NCI-H2227 treated with DMSO at 0.1 percent for 48 hours (cell line): ENCODE measurements around the gene LANCL2.
A peak's percentile ranks its signal among the peaks of the same experiment; 100 is the strongest.
"Not testable (repeated sequence)": the region's sequence is repeated elsewhere in the genome, so short reads cannot be mapped to it uniquely, and the experiment has no call there.

Experiments used
- DNase-seq: peaks from one replicate; lab custom pipeline; 2025; lab: John Stamatoyannopoulos, UW

LANCL2 gene

DNA sequence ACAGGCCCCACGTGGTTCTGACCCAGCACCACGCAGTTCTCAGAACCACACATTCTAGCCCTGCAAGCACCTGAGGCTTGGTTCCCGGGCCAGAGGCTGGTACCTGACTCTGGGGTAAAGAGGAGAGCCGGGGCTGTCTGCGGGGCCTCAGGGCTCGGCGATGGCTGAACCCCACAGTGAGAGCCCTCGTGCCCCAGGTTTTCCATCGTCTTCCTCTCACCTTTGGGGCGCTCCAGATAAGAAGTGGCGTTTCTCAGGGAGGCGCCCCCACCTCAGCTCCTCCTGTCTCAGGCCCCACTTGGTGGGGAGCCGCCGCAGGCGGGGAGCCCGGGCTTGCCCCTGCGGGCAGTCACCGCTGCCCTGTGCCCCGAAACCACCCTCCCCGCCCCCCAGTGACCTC is 2.2 kb upstream of the LANCL2 start:
- no peak for DNase-seq

DNA sequence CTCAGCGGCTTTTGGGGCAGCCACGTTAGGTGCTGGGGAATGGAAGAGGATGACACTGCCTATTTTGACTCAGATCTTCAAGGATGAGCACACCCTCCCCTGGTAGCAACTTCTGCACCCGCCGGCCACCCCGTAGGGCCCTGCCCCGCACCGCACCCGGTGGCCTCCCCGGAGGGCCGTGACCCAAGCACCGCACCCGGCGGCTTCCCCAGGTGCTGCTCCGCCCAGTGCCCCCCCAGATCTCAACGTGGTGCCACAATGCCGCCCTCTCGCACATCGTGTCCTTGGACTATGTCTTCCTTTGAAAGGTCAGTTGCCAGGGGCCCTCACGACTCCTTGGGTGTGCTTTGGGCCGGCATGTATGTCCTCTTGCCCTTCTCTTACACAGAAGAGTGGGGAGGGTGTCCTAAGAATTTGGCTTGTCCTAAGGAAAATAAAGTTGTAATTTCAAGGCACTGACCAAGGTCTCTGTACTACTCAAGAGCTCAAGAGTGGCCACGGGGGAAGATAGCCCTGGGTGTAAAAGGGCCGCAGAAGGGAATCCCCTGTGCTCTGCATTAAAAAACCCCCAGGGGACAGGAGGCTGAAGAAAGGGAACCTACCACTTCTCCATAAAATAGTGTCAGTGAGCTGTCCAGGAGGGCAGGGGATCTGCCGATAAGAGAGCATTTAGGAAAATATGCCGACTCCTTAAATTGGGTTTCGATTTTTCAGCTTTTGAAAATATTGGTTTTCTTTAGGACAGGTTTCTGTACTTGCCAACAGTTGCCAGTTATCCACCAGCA is 1.6 kb upstream of the LANCL2 start:
- no peak for DNase-seq

- DNase-seq = peak; percentile 87
These were observed 731 bp downstream of the LANCL2 start for GRCh38 chr7:55365675-55366460.

GRCh38 chr7:55366461-55367070 is 1.4 kb downstream of the LANCL2 start:
- peak; percentile 33 for DNase-seq

DNA sequence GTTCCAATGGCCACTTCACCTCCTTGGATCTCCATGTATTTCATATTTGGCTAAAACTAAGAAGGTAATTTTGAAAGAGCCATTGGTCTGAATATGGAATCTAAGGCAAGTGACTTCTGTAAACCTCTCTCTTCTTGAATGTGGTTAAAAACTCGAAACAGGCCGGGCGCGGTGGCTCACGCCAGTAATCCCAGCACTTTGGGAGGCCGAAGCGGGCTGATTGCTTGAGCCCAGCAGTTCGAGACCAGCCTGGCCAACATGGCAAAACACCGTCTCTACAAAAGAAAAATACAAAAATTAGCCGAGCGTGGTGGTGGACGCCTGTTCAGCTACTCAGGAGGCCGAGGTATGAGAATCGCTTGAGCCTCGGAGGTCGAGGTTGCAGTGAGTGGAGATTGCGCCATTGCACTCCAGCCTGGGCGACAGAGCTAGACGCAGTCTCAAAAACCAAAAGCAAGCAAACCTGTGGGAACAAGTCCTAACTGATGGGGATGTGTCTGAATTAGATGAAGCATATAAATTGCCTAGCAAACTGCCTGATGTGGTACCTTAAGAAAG is 2.2 kb downstream of the LANCL2 start:
- no peak for DNase-seq

DNA sequence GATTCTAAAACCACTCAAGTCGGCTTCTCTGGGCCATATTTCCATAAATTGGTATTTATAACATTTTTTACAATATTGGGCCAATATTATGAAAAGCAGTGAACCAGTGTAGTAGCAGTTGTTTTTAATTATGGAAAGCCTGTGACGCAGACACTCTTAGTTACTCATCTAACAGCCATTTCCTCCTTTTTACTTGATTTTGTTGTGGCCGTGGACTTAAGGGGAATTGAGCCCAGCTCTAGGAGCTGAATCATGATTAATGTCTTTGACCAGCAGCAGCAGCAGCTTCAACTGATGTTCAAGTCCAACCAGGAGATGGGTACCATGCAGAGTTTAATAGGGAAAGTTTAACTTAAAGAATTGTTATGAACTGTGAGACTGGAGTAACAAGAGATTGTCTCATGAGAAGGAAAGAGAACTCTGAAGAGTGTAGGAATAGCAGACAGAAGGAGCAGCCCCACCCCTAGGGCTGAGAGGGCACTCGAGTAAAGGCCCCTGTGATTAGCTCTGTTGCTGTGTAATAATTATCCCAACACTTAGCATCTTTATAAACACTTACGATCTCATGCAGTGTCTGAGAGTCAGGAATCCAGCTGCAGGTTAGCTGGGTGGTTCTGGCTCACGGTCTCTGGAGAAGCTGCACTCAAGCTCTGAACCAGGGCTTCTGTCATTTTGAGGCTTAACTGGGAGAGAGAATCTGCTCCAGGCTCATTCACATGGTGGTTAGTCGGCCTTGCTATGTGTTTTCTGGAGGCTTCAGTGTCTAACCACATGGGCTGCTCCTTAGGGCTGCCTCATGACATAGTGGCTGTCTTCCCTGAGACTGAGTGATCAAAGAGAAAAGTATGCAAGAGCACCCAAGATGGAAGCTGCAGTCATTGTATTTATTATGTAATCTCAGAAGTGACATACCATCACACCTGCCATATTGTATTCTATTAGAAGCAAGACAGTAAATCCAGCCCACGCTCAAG is 4.6 kb downstream of the LANCL2 start:
- DNase-seq = peak; percentile 40

DNA sequence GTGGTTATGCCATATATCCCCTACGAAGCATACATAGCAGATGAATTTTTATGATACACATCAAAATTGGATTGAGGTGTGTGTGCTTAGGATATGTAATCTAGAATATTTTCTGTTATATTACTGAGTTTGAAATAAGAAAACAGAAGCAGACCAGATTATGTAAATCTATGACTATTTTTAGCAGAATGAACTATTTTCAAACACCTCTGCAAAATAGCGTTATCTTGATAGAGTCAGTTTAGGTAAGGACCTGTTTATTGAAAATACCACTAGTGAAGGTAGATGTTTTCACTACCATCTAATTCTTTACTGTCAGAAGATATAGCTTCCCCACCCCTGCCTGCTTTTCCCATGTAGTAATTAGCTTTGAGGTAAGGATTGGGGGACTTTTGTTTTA is 9.1 kb downstream of the LANCL2 start:
- DNase-seq = no peak

DNA sequence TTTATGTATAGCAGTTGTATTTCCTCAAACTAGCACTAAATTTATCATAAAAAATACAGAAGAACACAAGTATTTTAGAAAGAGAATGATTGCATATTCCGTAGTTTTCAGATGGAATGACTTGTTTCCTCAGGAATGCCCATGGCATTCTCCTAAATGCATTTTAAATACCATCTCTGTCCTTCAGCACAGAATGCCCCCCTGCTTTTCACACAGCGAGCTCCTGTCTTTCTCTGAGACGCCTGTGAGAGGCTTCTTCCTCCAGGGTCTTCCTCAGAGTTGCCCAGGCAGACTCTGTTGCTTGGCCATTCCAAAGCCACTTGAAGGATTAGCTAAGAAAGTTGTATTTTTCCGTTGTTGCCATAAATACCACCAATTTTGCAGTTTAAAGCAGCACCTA is 10.1 kb downstream of the LANCL2 start:
- DNase-seq = no peak

- DNase-seq = peak; percentile 43
These were observed 12.2 kb downstream of the LANCL2 start for GRCh38 chr7:55377162-55377817.

DNA sequence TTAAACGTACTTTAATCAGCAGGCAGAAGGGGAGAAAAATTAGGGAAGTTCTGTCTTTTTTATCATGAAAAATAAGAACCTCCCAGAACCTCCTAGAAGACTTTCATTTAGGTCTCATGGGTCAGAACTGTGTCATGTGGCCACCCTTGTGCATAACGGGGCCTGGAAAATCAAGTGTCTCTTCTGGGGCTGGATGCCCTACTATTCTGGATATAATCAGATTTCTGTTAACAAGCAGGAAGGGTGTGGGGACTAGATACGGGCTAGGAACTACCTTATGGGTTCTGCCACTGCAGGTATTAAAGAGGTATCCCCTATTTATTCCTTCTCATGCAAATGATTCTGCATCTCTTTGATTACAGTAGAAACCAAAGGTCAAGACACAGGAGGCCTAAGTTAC is 14.1 kb downstream of the LANCL2 start:
- no peak for DNase-seq

DNA sequence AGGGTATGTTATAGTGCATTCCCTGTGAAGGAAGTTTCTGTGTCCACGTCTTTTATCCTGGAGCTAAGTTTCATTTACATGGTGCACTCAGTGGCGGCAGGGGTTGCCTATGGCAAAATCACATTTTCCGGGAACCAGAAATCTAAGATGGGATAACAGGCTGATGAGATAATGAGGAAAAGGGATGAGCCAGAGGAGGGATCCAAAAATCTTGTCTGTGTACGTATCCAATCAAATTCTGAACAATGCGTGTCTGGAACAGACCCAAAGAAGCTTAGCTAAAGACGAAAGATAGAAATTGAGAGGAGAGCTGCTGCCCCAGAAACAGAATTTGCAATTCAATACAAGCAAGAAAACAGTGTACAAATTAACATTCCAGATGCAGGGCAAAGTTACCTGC is 16.1 kb downstream of the LANCL2 start:
- no peak for DNase-seq

DNA sequence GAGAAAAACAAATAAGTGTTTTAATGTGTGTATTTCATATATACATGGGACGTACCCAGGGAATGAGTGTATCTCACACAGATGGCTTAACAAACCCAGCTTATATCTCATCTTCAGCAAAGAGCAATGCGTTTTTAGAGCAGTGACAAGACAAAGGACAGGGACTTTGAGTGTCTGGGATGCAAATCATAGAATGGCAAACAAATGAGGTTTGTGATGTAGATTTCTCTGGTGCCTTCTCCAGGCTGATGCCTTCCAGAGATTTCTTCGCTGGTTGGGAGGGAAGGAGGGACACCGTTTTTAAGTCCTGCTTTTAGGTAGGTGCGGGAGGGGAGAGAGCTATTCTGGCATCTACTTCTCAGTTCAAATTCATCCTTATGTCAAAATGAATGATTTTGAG is 16.6 kb downstream of the LANCL2 start:
- DNase-seq = no peak

DNA sequence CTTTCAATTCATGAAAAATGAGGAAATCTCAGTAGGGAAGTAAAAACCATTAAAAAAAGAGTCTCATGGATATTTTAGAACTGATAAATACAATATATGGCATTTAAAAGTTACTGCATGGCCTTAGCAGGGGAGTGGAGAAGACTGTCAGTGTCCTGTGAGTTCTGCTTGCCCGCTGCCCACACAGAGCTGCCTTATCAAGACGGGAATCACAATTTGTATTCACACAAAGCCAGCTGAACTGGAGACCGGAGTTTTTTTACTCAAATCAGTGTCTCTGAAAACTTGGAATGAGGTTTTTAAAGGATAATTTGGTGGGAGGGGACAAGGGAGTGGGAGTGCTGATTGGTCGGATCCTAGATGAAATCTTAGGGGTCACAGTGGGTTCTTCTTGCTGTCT is 17.1 kb downstream of the LANCL2 start:
- no peak for DNase-seq

DNA sequence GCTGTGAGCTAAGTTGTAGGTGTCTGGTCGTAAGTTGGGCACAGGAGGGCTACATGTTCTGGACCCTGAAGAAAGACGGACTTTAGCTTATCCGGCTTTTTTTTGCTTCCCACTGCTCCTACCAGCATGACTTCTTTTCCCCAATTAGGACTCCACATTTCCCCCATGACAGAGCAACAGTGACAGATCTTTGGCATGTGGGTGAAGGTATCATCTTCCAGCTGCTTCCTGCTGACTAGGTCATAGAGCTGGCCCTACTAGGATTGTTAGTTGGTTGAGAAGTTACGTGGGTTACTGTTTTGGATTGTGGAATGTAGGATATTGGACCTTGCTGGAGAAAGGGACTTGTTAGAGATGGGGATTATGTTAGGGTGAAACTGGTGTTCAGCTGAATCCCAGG is 21.4 kb downstream of the LANCL2 start:
- no peak for DNase-seq

GRCh38 chr7:55387062-55387965 is 22.2 kb downstream of the LANCL2 start:
- no peak for DNase-seq

GRCh38 chr7:55396233-55396785 is 31.2 kb downstream of the LANCL2 start:
- no peak for DNase-seq

GRCh38 chr7:55397617-55398016 is 32.5 kb downstream of the LANCL2 start:
- no peak for DNase-seq

DNA sequence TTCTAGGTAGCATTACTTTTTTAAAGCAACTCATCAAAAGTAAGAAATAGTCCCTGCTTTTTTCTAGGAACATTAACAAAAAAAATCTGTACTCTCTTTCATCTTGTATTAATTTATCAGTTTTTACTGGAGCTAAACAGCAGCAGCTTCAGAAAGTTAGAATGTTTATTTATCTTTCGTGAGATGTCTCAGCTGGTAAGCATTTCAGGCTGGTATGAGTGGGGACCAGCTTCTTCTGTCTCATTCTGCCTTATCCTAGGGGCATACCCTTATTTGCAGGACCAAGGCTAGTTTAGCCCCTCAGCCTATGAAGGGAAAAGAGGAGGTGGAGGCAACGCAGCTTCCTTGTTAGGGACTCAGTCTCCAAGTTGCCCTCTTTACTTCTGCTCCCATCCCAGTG is 35.1 kb downstream of the LANCL2 start:
- DNase-seq = no peak

GRCh38 chr7:55402506-55402905 is 37.4 kb downstream of the LANCL2 start:
- not testable (repeated sequence) for DNase-seq
